ENCODE measurements around the gene SSBP2.

GRCh38 chr5:81486711-81487110 lies 264.2 kb downstream of the SSBP2 start:
- TF ChIP-seq CTCF (IDR thresholded peaks at IDR 0.05; ENCODE audit: control extremely low read depth in 1 of 3, insufficient read depth in 1 of 3, low read depth in 1 of 3, low read length in 3 of 3) (no peak), EGR1 (IDR thresholded peaks at IDR 0.05; ENCODE audit: borderline replicate concordance, low read depth, low read length) (no peak), CREB1 (IDR thresholded peaks at IDR 0.05) (no peak), CHD1 (IDR thresholded peaks at IDR 0.05; ENCODE audit: low read depth, low read length) (no peak)
